HUES48 (cell line): ENCODE results near the gene AUTS2.

Source experiments
- H3K27ac ChIP-seq: one replicate; pipeline ENCODE4 v1.7.0; 2013; ENCODE audit warnings: low read depth, low read length, inconsistent platforms
- H3K27me3 ChIP-seq: 2 replicates; pipeline ENCODE4 v1.6.1; 2013; ENCODE audit warnings: mild to moderate bottlenecking, low read length; ENCODE audit not compliant: control insufficient read depth, insufficient read depth
- H3K36me3 ChIP-seq: 2 replicates; pipeline ENCODE4 v1.6.1; 2013; ENCODE audit warnings: low read length; ENCODE audit not compliant: control insufficient read depth, insufficient read depth
- H3K4me1 ChIP-seq: 2 replicates; pipeline ENCODE4 v1.6.1; 2013; ENCODE audit warnings: mild to moderate bottlenecking, low read length; ENCODE audit not compliant: control insufficient read depth, insufficient read depth
- H3K4me3 ChIP-seq: 2 replicates; pipeline ENCODE4 v1.5.1; 2013; ENCODE audit warnings: mild to moderate bottlenecking, low read depth, low read length
- H3K9ac ChIP-seq: 2 replicates; pipeline ENCODE4 v1.6.1; 2013; ENCODE audit warnings: mild to moderate bottlenecking, low read depth, low read length, moderate library complexity
- H3K9me3 ChIP-seq: 2 replicates; pipeline ENCODE4 v1.6.1; 2013; ENCODE audit warnings: low read length; ENCODE audit not compliant: control insufficient read depth, insufficient read depth

AUTS2 gene

DNA sequence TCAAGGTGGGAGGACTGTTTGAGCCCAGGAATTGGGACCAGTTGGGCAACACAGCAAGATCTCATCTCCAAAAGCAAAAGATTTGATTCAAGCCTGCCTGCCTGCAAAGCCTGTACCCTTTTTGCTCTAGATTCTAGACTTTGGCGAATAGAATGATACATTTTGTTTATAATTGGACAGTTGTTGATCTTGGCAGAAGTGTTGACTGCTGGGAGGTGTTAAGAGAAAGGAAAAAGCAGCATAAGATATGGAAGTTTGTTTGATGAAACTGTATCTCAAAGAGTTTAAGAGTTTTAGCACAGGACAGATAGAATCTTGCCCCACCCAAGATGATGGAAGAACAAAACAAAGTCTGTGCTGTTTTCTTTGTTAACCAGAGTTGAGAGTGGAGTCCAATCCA lies 224.1 kb downstream of the AUTS2 start:
- Histone ChIP-seq H3K4me3 (no peak overlapping the region), H3K4me1 (peaks cover 39% of the 10 kb centered on the region), H3K27ac (no peak overlapping the region), H3K9ac (no peak overlapping the region), H3K9me3 (no peaks in the 10 kb centered on the region), H3K36me3 (no peaks in the 10 kb centered on the region), H3K27me3 (no peaks in the 10 kb centered on the region)

DNA sequence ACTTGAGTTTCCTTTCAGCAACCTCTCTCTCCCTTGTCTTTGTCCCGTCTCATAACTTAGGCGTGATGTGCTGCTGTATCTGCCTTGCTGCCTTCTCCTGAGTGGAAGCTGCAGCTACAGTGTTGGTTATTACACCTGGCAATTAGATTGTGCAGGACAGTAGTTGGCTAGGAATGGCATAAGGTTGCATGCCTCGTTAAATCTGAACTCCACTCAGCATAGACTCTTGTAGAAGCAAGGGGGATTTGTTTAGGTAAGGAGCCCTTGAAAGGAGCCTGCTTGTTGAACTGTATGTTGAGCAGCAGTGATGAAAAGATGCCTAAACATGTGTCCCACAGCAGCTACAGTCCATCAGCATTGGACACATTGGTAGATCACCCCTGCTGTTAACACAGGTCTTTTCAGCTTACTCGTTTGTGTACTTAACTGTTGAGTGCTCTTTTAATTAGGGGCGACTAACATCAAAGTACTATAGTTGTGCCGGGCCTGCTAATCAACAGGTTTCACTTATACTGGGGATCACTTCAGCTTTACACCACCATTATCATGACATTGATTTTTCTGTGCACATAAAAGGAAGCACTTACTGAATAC lies 225.0 kb downstream of the AUTS2 start:
- Histone ChIP-seq H3K27ac (no peak overlapping the region), H3K36me3 (no peaks in the 10 kb centered on the region), H3K9me3 (no peaks in the 10 kb centered on the region), H3K4me1 (peaks cover 39% of the 10 kb centered on the region), H3K9ac (no peak overlapping the region), H3K27me3 (no peaks in the 10 kb centered on the region), H3K4me3 (no peak overlapping the region)

DNA sequence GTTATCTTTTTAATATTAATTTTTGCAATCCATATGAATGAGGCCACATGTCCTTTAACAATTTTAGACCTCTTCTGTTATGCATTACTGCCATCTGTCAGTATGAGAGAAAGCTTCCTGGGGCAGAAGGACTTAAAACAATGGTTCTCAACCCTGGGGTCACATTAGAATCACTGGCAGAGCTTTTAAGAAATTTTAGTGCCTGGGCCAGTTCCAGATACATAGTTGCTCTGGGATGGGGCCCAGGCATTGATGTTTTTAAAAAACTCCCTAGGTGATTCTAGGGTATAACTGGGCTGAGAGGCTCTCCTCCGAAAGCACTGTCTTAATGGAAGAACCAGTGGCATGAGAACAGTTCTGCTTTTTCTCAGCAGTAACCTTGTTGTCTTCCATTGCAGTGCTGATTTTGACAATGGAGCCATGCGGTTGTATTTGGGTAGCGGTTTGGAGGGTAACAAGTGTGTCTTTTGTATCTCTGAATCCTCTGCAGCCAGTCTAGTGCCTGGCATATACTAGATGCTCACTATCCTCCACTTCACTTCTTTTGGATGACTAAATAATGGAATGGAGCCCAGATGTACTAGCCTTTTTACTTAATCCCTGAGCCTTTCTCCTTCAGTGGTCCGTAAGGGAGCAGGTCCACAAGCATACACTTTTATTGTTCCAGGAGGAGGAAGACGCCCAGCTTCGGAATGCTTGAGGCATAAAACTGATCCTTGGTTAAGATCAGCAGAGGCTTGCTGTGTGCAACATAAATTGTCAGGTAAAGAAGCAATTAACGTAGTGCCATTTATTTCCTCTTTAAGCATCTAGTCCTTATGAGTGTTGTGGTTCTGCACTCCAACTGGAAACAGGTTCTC lies 227.1 kb downstream of the AUTS2 start:
- Histone ChIP-seq H3K4me1 (peaks cover 27% of the 10 kb centered on the region), H3K27me3 (no peaks in the 10 kb centered on the region), H3K9me3 (no peaks in the 10 kb centered on the region), H3K27ac (no peak overlapping the region), H3K9ac (no peak overlapping the region), H3K36me3 (no peaks in the 10 kb centered on the region), H3K4me3 (no peak overlapping the region)

GRCh38 chr7:69826283-69826682 lies 228.0 kb downstream of the AUTS2 start:
- Histone ChIP-seq H3K9ac (no peak overlapping the region), H3K4me1 (peaks cover 35% of the 10 kb centered on the region), H3K27me3 (no peaks in the 10 kb centered on the region), H3K9me3 (no peaks in the 10 kb centered on the region), H3K36me3 (no peaks in the 10 kb centered on the region), H3K27ac (no peak overlapping the region), H3K4me3 (no peak overlapping the region)

DNA sequence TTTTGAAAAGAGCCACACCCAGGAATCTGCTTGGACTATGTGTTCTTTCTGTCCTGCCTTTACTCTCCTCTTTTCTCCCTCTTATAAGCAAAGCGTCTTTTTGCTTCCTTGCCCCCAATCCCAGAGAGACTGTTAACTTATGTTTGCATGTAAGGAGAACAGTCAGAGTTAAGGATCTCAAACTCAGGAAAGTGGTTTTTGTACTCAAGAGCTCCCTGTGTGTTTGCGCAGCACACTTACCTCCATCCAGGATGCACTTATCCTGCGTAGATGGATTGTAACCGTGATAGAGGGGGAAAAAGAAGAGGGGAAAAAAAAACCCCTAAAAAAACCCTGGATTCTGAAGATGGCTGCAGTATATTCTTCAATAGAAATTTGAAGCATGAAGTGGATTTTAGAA lies 228.9 kb downstream of the AUTS2 start:
- Histone ChIP-seq H3K4me3 (no peak overlapping the region), H3K4me1 (peaks cover 43% of the 10 kb centered on the region), H3K36me3 (no peaks in the 10 kb centered on the region), H3K27me3 (no peaks in the 10 kb centered on the region), H3K9ac (no peak overlapping the region), H3K27ac (no peak overlapping the region), H3K9me3 (no peaks in the 10 kb centered on the region)

GRCh38 chr7:69827558-69827957 lies 229.3 kb downstream of the AUTS2 start:
- Histone ChIP-seq H3K36me3 (no peaks in the 10 kb centered on the region), H3K9me3 (no peaks in the 10 kb centered on the region), H3K9ac (no peak overlapping the region), H3K27me3 (no peaks in the 10 kb centered on the region), H3K4me1 (peaks cover 47% of the 10 kb centered on the region), H3K4me3 (no peak overlapping the region), H3K27ac (no peak overlapping the region)

GRCh38 chr7:69832356-69832755 lies 234.1 kb downstream of the AUTS2 start:
- Histone ChIP-seq H3K36me3 (no peaks in the 10 kb centered on the region), H3K9ac (no peak overlapping the region), H3K4me3 (no peak overlapping the region), H3K27ac (peak overlapping the region; percentile 52), H3K27me3 (no peaks in the 10 kb centered on the region), H3K4me1 (peaks cover 58% of the 10 kb centered on the region), H3K9me3 (no peaks in the 10 kb centered on the region)

GRCh38 chr7:69833964-69834363 lies 235.7 kb downstream of the AUTS2 start:
- H3K9me3 ChIP-seq = no peaks in the 10 kb centered on the region
- H3K36me3 ChIP-seq = no peaks in the 10 kb centered on the region
- no peak overlapping the region for H3K27ac ChIP-seq
- no peak overlapping the region for H3K4me3 ChIP-seq
- no peak overlapping the region for H3K9ac ChIP-seq
- peaks cover 64% of the 10 kb centered on the region for H3K4me1 ChIP-seq
- no peaks in the 10 kb centered on the region for H3K27me3 ChIP-seq

GRCh38 chr7:69836702-69837101 lies 238.4 kb downstream of the AUTS2 start:
- Histone ChIP-seq H3K4me3 (no peak overlapping the region), H3K36me3 (no peaks in the 10 kb centered on the region), H3K9me3 (no peaks in the 10 kb centered on the region), H3K4me1 (peaks cover 77% of the 10 kb centered on the region), H3K9ac (no peak overlapping the region), H3K27ac (peak overlapping the region; percentile 95), H3K27me3 (no peaks in the 10 kb centered on the region)

- H3K27ac ChIP-seq = peak overlapping the region; percentile 95
- H3K9ac ChIP-seq = peak overlapping the region; percentile 27; the same call in 1 of the 2 replicates
- no peak overlapping the region for H3K4me3 ChIP-seq
- no peaks in the 10 kb centered on the region for H3K9me3 ChIP-seq
- H3K27me3 ChIP-seq = no peaks in the 10 kb centered on the region
- peaks cover 70% of the 10 kb centered on the region for H3K4me1 ChIP-seq
- H3K36me3 ChIP-seq = no peaks in the 10 kb centered on the region
These were observed 239.3 kb downstream of the AUTS2 start for GRCh38 chr7:69837387-69838068.

- Histone ChIP-seq H3K4me3 (no peak overlapping the region), H3K9ac (no peak overlapping the region), H3K36me3 (no peaks in the 10 kb centered on the region), H3K4me1 (peaks cover 58% of the 10 kb centered on the region), H3K9me3 (no peaks in the 10 kb centered on the region), H3K27me3 (no peaks in the 10 kb centered on the region), H3K27ac (no peak overlapping the region)
These were observed 241.5 kb downstream of the AUTS2 start for GRCh38 chr7:69839782-69840181.
